HG03442 (cell line): Measurements from ENCODE around the gene B4GALNT4.
"Not testable (repeated sequence)": the region's sequence is repeated elsewhere in the genome, so short reads cannot be mapped to it uniquely, and the experiment has no call there.

Experiments used
- ATAC-seq: cut with Tn5 transposase; IDR thresholded peaks from one replicate; pipeline ENCODE4 v1.9.1; 2021; ENCODE audit warnings: mild to moderate bottlenecking, moderate library complexity; ENCODE audit not compliant: unreplicated experiment

The B4GALNT4 gene

GRCh38 chr11:391117-392017, 22.1 kb downstream of the B4GALNT4 start:
- no peak for ATAC-seq

DNA sequence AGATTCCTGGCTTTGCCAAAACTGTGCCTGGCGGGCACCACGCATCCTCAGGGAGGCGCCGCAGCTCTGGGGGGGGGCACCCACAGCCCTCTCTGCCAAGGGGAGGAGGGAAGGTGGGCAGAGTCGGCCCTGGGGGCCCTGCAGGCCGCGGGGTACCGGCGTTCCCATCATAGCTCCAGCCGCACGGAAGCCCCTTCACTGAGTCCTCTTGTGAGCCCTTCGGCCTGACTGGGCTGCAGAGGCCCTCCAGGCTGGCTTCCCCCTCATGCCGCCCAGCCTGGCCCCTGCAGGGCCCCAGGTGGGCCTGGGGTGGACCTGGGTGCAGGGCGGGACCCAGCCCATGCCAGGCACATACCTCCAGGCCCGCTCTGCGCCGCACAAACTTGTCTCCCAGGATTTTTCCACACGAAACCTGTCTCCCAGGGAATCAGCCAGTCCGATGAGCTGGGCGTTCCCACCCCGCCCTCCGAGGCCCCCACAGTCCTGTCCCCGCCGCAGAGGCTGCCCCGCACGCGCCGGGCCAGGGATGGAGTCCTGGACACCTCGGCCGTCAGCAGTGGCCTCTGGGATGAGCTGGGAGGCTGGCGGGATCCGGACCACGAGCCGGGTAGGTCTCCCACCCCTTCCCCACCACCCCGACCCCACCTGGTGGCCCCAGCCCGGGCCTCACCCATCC, 22.9 kb downstream of the B4GALNT4 start:
- ATAC-seq, result no peak

DNA sequence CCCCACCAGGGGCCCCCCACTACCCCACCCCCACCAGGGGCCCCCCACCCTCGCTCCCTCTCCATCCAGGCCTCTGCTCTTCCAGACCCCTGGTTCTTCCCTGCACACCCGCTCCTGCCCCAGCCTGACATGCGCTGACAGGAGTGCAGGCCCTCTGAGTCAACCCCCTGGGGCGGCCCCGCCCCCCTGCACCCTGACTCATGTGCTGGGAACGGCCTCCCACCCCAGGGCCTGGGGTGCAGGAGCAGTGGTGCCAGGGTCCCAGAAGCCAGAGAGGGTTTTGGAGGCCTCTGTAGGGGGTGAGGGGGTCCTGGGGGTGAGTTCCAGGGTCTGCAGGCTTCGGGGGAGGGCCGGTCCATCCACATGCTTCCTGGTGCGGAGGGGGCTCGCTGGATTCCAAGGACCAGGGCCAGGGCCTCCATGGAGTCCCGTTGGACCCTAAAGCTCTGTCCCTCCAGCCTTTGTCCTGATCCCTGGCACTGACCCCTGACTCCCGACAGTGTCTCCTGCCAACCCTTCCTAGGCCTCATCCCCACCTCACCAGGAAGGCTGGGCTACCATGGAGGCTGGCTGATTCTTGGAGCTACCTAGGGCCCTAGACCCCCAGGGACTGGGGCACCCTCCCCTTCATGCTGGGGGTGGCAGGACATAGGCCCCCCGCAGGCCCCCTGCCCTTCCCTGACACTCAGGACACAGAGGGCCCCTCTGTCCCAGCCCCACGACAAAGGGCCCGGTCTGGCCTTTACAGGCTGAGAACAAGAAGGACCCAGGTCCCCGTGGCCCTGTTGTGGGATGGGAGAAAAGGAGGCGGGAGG, 24.1 kb downstream of the B4GALNT4 start:
- ATAC-seq, result no peak

DNA sequence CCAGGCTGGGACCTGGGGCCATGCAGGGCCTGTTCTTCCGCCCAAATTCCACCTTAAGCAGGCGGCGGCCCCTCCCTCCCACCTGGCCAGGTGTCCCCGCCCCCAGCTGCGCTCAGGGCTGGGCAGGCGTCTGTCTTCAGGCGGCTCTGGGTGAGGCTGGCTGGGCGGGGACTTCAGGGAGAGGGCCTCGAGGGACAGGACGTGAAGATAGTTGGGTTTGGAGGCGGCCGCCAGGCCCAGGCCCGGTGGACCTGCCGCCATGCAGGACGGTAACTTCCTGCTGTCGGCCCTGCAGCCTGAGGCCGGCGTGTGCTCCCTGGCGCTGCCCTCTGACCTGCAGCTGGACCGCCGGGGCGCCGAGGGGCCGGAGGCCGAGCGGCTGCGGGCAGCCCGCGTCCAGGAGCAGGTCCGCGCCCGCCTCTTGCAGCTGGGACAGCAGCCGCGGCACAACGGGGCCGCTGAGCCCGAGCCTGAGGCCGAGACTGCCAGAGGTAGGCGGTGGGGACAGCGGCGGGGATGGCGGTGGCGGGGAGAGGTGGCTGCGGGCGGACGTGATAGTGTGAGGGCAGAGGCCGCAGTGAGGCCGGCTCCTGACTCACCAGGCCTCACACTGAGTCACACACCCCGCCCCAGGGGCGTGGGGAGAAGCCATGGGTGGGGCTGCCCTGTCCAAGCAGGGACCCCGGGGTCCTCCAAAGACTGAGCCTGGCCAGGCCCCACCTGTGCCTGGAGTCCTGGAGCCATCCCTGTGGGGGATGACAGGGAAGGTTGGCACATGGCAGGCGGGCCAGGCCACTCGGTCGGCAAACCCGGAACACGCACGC, 24.9 kb downstream of the B4GALNT4 start, which contains the start of gene PKP3:
PKP3 (plus strand) TSS at position 176 of the 824 bp plus-strand sequence; CDS start at position 260, 84 bp downstream.
- ATAC-seq, result no peak

DNA sequence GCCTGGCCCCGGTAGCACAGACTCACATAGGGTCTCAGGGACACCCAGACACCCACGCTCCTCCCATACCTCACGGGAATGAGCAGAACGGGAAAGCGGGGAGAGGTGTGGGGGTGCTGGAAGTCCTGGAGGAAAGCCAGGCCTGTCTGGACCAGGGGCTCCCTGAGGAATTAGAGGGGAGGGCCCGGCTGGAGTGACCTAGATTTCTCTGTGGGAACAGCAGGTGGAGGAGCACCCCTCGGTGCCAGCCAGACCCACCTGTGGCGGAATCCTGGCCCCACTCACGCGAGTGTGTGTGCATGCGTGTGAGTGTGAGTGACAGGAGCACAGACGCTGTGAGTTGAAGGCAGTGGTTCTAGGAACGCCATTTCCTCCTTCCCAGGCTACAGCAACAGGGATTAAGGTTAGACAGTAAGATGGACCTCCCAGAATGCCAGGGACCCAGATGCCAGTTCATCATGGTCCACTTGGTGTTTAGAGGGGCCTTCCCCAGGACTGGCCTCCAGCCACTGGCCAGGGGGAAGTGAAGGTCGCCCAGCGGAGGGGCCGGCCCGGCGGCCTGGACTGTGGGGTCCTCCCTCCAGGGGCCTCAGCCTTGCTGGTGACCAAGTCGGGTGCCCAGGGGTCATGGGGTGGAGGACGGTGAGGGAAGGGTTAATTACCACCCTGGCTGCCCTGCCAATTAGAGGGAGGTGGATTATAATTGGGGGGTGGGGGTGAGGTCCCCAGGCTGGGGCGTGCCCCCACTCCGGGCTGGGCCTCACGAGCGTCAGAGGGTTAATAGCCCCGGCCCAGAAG, 25.8 kb downstream of the B4GALNT4 start:
- ATAC-seq, result no peak

DNA sequence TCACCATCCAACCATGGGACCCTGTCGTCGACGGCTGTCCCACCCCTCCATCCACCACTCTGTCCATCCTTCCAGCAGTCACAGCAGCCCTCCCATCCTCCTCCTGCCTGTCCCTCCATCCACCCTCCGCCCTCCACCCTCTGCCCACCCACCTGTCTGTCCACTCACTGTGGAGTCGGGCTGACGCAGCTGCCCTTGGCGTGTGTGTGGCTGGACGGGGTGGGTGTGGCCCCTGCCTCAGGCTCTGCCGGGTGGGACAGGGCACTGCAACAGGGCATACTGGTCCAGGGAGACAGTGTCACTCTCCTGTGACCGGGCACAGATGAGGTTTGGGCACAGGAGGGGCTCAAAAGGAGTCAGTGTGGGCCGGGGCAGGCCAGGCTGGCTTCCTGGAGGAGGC, 26.6 kb downstream of the B4GALNT4 start:
- no peak for ATAC-seq

DNA sequence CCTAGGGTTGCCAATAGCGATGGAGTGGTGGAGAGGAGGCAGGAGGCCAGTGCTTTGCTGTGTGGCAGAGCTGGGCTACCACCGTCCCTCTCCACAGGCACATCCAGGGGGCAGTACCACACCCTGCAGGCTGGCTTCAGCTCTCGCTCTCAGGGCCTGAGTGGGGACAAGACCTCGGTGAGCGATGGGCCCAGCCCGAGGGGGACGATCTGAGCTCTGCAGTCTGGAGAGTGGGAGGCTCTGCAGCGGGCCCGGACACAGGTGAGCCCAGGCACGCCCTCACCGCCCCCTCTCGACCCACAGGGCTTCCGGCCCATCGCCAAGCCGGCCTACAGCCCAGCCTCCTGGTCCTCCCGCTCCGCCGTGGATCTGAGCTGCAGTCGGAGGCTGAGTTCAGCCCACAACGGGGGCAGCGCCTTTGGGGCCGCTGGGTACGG, 27.2 kb downstream of the B4GALNT4 start:
- ATAC-seq, result no peak

GRCh38 chr11:396948-397548, 27.7 kb downstream of the B4GALNT4 start:
- ATAC-seq, result no peak

GRCh38 chr11:398826-399225, 29.5 kb downstream of the B4GALNT4 start:
- ATAC-seq, result no peak

DNA sequence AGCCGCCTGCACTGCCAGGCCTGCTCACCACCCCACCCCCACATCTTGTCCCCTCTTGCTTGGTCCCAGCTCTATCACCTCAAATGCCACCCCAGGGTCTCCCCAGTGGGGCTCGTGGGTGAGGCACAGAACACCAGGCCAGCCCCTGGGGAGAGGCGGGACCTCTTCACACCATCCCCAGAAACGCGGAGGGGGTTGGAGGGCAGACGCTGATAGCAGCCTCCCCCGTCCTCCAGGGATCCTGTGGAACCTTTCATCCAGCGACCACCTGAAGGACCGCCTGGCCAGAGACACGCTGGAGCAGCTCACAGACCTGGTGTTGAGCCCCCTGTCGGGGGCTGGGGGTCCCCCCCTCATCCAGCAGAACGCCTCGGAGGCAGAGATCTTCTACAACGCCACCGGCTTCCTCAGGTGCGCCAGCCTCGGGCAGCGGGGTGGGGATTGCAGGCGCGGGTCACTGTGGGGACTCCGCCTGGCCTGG, 30.5 kb downstream of the B4GALNT4 start:
- no peak for ATAC-seq

DNA sequence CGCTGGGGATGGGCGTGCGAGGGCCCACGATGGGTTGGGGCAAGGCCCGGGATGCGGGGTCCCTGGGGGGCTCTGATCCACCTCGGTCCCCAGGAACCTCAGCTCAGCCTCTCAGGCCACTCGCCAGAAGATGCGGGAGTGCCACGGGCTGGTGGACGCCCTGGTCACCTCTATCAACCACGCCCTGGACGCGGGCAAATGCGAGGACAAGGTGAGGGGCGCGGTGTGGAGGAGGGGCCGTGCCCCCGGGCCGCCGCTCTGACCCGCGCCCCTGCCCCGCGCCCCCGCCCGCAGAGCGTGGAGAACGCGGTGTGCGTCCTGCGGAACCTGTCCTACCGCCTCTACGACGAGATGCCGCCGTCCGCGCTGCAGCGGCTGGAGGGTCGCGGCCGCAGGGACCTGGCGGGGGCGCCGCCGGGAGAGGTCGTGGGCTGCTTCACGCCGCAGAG, 31.0 kb downstream of the B4GALNT4 start:
- no peak for ATAC-seq

GRCh38 chr11:401196-401595, 31.9 kb downstream of the B4GALNT4 start:
- ATAC-seq, result not testable (repeated sequence)

DNA sequence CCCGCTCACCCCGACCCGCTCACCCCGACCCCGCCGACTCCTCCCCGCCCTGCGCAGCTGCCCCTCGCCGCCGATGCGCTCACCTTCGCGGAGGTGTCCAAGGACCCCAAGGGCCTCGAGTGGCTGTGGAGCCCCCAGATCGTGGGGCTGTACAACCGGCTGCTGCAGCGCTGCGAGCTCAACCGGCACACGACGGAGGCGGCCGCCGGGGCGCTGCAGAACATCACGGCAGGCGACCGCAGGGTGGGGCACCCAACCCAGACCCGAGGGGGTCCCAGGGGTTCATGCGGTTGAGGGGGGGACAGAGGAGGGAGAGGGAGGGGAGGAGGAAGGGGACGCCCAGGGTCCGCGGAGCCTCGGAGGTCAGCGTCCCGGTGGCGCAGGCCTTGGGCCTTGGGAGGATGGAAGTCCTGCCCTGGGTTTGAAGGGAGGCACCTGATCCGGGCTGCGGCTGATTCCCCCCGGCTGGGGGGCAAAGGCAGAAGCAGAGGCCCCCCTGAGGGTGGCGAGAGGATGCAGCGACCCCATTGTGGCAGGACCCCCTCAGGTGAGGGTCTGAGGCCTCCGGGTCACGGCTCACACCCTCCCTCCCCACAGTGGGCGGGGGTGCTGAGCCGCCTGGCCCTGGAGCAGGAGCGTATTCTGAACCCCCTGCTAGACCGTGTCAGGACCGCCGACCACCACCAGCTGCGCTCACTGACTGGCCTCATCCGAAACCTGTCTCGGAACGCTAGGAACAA, 33.9 kb downstream of the B4GALNT4 start:
- ATAC-seq, result no peak

- ATAC-seq, result no peak
Measured at GRCh38 chr11:403761-404431, 34.6 kb downstream of the B4GALNT4 start.

- no peak for ATAC-seq
Measured at GRCh38 chr11:404551-405264, 35.4 kb downstream of the B4GALNT4 start.

DNA sequence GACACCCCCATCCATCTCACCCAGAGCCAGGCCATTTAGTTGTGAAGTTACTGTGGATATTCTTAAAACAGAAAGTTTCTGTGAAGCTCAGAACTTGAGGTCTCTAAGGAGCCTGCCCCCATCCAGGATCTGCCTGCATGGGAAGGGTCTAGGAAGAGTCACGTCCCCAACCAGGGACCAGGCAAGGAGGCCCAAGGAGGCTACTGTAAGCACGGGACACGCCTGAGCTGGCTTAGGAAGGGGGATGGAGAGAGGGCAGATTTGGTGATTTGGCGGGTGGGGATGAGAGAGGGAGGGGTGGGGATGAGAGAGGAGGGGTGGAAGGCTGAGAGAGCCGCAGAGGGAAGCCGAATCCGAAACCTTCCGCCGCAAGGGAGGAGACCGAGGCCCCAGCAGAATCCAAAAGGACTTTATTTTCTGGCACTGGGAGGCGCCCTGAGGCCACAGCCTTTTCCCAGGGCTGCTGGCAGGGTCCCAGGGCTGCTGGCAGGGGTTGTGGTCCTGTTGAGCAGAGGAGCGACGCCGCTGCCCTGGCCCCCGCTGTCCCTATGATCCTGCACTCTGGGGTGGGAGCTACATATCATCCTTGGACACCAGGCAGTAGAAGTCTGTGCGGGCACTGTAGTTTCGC, 36.1 kb downstream of the B4GALNT4 start:
- ATAC-seq, result no peak
